WTC11 (cell line): Measurements from ENCODE around the gene AHNAK. TPM values are rescaled to one million over a fixed set of nuclear protein-coding genes. Genes with fewer than 3 reads are reported as not detected.

Source experiments
- ATAC-seq: fragments of 200-7000 bp; cut with Tn5 transposase; 2 replicates; pipeline ENCODE4 v1.10.0; 2021; ENCODE audit warnings: mild to moderate bottlenecking, moderate library complexity
- CTCF ChIA-PET: fragments of 300-600 bp; sonication (Branson Sonifier 250); formaldehyde crosslinking; loops from one replicate; lab custom pipeline; 2021; ENCODE audit warnings: antibody characterized with exemption; lab: Charles Lee
- POLR2A ChIA-PET: fragments of 350-600 bp; sonication (Branson Sonifier 250); formaldehyde crosslinking; loops from one replicate; lab custom pipeline; 2021; ENCODE audit warnings: antibody characterized with exemption; lab: Charles Lee
- DNase-seq: peaks from one replicate; pipeline ENCODE4 v3.0.0; 2021; ENCODE audit warnings: low spot score
- H3K27ac Mint-ChIP-seq: 2 replicates; pipeline ENCODE4 v1.8.0; 2021; ENCODE audit warnings: mixed read lengths
- H3K27me3 Mint-ChIP-seq: 2 replicates; pipeline ENCODE4 v1.8.0; 2021; ENCODE audit warnings: low read depth, mild to moderate bottlenecking, moderate library complexity, mixed read lengths
- H3K36me3 Mint-ChIP-seq: 2 replicates; pipeline ENCODE4 v1.8.0; 2021; ENCODE audit warnings: mixed read lengths
- H3K4me1 Mint-ChIP-seq: 2 replicates; pipeline ENCODE4 v1.8.0; 2022; ENCODE audit warnings: mixed read lengths
- H3K4me3 Mint-ChIP-seq: 2 replicates; pipeline ENCODE4 v1.8.0; 2021; ENCODE audit warnings: mild to moderate bottlenecking, moderate library complexity, mixed read lengths
- H3K9me3 Mint-ChIP-seq: 2 replicates; pipeline ENCODE4 v1.8.0; 2021; ENCODE audit warnings: mixed read lengths
- AFF4 ChIP-seq: sonication (generic); formaldehyde crosslinking; IDR thresholded peaks from 2 replicates; pipeline ENCODE4 v1.8.1; 2023; ENCODE audit warnings: mild to moderate bottlenecking, missing genetic modification reagents, borderline replicate concordance
- ATF2 ChIP-seq: sonication (generic); formaldehyde crosslinking; IDR thresholded peaks from 2 replicates; pipeline ENCODE4 v1.8.1; 2022; ENCODE audit warnings: low read depth, missing genetic modification reagents, borderline replicate concordance
- ATF6 ChIP-seq: sonication (generic); formaldehyde crosslinking; IDR thresholded peaks from 2 replicates; pipeline ENCODE4 v1.8.1; 2023; ENCODE audit warnings: mild to moderate bottlenecking, missing genetic modification reagents
- CREM ChIP-seq: sonication (generic); formaldehyde crosslinking; IDR thresholded peaks from 2 replicates; pipeline ENCODE4 v1.8.1; 2022; ENCODE audit warnings: mild to moderate bottlenecking, missing genetic modification reagents, moderate library complexity
- FOXJ3 ChIP-seq: sonication (generic); formaldehyde crosslinking; IDR thresholded peaks from 2 replicates; pipeline ENCODE4 v1.9.0; 2021; ENCODE audit warnings: missing genetic modification reagents, mild to moderate bottlenecking, borderline replicate concordance
- JAZF1 ChIP-seq: fragments of 250-450 bp; sonication (Bioruptor Pico); IDR thresholded peaks from 2 replicates; pipeline ENCODE4 v1.9.0; 2021; ENCODE audit warnings: moderate library complexity, mild to moderate bottlenecking, inconsistent platforms
- KAT7 ChIP-seq: sonication (generic); formaldehyde crosslinking; IDR thresholded peaks from 2 replicates; pipeline ENCODE4 v1.8.1; 2023; ENCODE audit warnings: missing genetic modification reagents, mild to moderate bottlenecking, borderline replicate concordance
- MYBL2 ChIP-seq: sonication (generic); formaldehyde crosslinking; IDR thresholded peaks from 2 replicates; pipeline ENCODE4 v1.8.1; 2023; ENCODE audit warnings: mild to moderate bottlenecking, moderate library complexity, missing genetic modification reagents
- NFATC4 ChIP-seq: fragments of 250-450 bp; sonication (Bioruptor Pico); IDR thresholded peaks from 2 replicates; pipeline ENCODE4 v1.9.0; 2021; ENCODE audit warnings: mild to moderate bottlenecking
- PREB ChIP-seq: sonication (generic); formaldehyde crosslinking; IDR thresholded peaks from 2 replicates; pipeline ENCODE4 v1.8.1; 2022; ENCODE audit warnings: mild to moderate bottlenecking, missing genetic modification reagents, moderate library complexity, borderline replicate concordance
- USF2 ChIP-seq: sonication (generic); formaldehyde crosslinking; IDR thresholded peaks from 2 replicates; pipeline ENCODE4 v1.8.1; 2023; ENCODE audit warnings: mild to moderate bottlenecking, missing genetic modification reagents, moderate library complexity
- ZNF219 ChIP-seq: sonication (generic); formaldehyde crosslinking; IDR thresholded peaks from 2 replicates; pipeline ENCODE4 v1.8.0; 2023; ENCODE audit warnings: missing genetic modification reagents, mild to moderate bottlenecking, borderline replicate concordance
- ZNF232 ChIP-seq: sonication (generic); formaldehyde crosslinking; IDR thresholded peaks from 2 replicates; pipeline ENCODE4 v1.8.0; 2022; ENCODE audit warnings: mild to moderate bottlenecking, missing genetic modification reagents
- ZNF396 ChIP-seq: fragments of 250-450 bp; sonication (Bioruptor Pico); IDR thresholded peaks from 2 replicates; pipeline ENCODE4 v1.8.0; 2021; ENCODE audit warnings: mild to moderate bottlenecking, moderate library complexity, borderline replicate concordance
- total RNA-seq: library from RNA; stranded (reverse); gene quantifications from 3 replicates; pipeline ENCODE4 v1.2.3, GENCODE V29; 2021
- TF ChIP-seq, protein P1 (sequence below): sonication (generic); formaldehyde crosslinking; conservative IDR thresholded peaks from 2 replicates; pipeline ENCODE4 v1.8.1; 2022; ENCODE audit warnings: mild to moderate bottlenecking, missing genetic modification reagents
- TF ChIP-seq, protein P2 (sequence below): sonication (generic); formaldehyde crosslinking; IDR thresholded peaks from 2 replicates; pipeline ENCODE4 v1.8.1; 2022; ENCODE audit warnings: low read depth, mild to moderate bottlenecking, moderate library complexity, missing genetic modification reagents, borderline replicate concordance
- TF ChIP-seq, protein P3 (sequence below): sonication (generic); formaldehyde crosslinking; IDR thresholded peaks from 2 replicates; pipeline ENCODE4 v1.8.0; 2023; ENCODE audit warnings: missing genetic modification reagents

The AHNAK gene
- total RNA-seq, 1 experiment from 2014 or later, result 21.0 TPM

- no peak overlapping the region for H3K27ac Mint-ChIP-seq
- no peaks in the 10 kb centered on the region for H3K27me3 Mint-ChIP-seq
- ATAC-seq (no peak), DNase-seq (no peak)
- H3K4me3 Mint-ChIP-seq, result no peak overlapping the region
- ChIA-PET POLR2A (interaction anchor here (0.5 kb wide), 1 partner anchor 280 kb away, joined by 3 read pairs; the partner anchor contains the start of gene LBHD1), CTCF (interaction anchor here (0.7 to 5.9 kb wide), 7 partner anchors 8 to 168 kb away, joined by 3 to 279 read pairs (median 7); partner anchors contain the start of gene AHNAK)
- H3K36me3 Mint-ChIP-seq, result no peaks in the 10 kb centered on the region
- TF ChIP-seq, protein P1, sequence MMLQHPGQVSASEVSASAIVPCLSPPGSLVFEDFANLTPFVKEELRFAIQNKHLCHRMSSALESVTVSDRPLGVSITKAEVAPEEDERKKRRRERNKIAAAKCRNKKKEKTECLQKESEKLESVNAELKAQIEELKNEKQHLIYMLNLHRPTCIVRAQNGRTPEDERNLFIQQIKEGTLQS (CRISPR knock-in tag), result no peak
- TF ChIP-seq JAZF1 (no peak), AFF4 (no peak), FOXJ3 (CRISPR knock-in tag) (no peak), ATF2 (CRISPR knock-in tag) (no peak), ATF6 (no peak), NFATC4 (CRISPR knock-in tag) (no peak), MYBL2 (CRISPR knock-in tag) (no peak), KAT7 (no peak)
- TF ChIP-seq, protein P2, sequence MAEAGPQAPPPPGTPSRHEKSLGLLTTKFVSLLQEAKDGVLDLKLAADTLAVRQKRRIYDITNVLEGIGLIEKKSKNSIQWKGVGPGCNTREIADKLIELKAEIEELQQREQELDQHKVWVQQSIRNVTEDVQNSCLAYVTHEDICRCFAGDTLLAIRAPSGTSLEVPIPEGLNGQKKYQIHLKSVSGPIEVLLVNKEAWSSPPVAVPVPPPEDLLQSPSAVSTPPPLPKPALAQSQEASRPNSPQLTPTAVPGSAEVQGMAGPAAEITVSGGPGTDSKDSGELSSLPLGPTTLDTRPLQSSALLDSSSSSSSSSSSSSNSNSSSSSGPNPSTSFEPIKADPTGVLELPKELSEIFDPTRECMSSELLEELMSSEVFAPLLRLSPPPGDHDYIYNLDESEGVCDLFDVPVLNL (CRISPR knock-in tag), result no peak
- TF ChIP-seq, all 79 proteins: peak for 0
- peaks cover 15% of the 10 kb centered on the region for H3K4me1 Mint-ChIP-seq
- no peaks in the 10 kb centered on the region for H3K9me3 Mint-ChIP-seq
Measured at GRCh38 chr11:62392506-62392905, 154.1 kb downstream of the AHNAK start.

GRCh38 chr11:62391642-62392425, 154.8 kb downstream of the AHNAK start:
- no peaks in the 10 kb centered on the region for H3K27me3 Mint-ChIP-seq
- peaks cover 15% of the 10 kb centered on the region for H3K4me1 Mint-ChIP-seq
- H3K36me3 Mint-ChIP-seq, result no peaks in the 10 kb centered on the region
- no peak overlapping the region for H3K27ac Mint-ChIP-seq
- ChIA-PET CTCF (interaction anchor here (1.3 to 5.9 kb wide), 5 partner anchors 9 to 153 kb away, joined by 4 to 279 read pairs (median 7); partner anchors contain the start of gene AHNAK), POLR2A (interaction anchor here (0.6 kb wide), 1 partner anchor 169 kb away, joined by 6 read pairs; no protein-coding TSS in a partner anchor)
- no peak for DNase-seq
- no peaks in the 10 kb centered on the region for H3K9me3 Mint-ChIP-seq
- H3K4me3 Mint-ChIP-seq, result no peak overlapping the region
- peak; percentile 68 for ATAC-seq
- TF ChIP-seq KAT7 (no peak), ZNF396 (CRISPR knock-in tag) (no peak), USF2 (no peak), ATF2 (CRISPR knock-in tag) (no peak), PREB (CRISPR knock-in tag) (no peak), CREM (CRISPR knock-in tag) (no peak), ZNF232 (no peak), ZNF219 (CRISPR knock-in tag) (no peak), NFATC4 (CRISPR knock-in tag) (no peak)
- TF ChIP-seq, protein P3, sequence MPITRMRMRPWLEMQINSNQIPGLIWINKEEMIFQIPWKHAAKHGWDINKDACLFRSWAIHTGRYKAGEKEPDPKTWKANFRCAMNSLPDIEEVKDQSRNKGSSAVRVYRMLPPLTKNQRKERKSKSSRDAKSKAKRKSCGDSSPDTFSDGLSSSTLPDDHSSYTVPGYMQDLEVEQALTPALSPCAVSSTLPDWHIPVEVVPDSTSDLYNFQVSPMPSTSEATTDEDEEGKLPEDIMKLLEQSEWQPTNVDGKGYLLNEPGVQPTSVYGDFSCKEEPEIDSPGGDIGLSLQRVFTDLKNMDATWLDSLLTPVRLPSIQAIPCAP, result no peak
